ENCODE data around the gene SHROOM2.

DNA sequence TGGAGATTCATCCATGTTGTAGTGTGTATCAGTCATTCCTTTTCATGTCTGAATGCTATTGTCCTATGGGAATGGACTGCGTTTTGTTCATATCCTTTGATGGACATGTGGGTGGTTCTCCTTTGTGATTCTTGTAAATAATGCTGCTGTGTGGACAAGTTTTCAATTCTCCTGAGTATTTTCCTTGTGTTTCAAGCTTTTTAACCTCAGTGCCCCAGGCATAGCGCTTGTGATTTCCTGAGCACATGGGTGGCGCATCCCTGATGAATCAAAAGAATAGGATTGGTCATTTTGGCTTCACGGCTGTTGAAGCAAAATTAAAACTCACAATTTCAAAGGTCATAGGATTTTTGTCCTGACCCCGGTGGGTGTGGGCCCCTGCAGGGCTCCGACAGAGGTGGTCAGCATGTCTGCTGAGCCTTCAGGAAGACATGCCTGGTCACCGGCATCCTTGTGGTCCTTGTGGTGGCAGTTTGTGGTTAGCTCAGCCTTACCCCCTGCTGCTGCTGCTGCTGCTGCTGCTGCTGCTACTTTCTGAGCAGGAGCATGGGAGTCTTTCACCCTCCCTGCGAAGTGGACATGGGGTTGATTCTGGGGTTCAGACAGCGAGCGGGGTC lies 30.0 kb downstream of the SHROOM2 start:
- TF ChIP-seq, protein P1, sequence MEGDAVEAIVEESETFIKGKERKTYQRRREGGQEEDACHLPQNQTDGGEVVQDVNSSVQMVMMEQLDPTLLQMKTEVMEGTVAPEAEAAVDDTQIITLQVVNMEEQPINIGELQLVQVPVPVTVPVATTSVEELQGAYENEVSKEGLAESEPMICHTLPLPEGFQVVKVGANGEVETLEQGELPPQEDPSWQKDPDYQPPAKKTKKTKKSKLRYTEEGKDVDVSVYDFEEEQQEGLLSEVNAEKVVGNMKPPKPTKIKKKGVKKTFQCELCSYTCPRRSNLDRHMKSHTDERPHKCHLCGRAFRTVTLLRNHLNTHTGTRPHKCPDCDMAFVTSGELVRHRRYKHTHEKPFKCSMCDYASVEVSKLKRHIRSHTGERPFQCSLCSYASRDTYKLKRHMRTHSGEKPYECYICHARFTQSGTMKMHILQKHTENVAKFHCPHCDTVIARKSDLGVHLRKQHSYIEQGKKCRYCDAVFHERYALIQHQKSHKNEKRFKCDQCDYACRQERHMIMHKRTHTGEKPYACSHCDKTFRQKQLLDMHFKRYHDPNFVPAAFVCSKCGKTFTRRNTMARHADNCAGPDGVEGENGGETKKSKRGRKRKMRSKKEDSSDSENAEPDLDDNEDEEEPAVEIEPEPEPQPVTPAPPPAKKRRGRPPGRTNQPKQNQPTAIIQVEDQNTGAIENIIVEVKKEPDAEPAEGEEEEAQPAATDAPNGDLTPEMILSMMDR (optimal IDR thresholded peaks at IDR 0.05 in 1 of 3, IDR thresholded peaks at IDR 0.05 in 1 of 3, conservative IDR thresholded peaks at IDR 0.05 in 1 of 3; ENCODE audit: extremely low read depth in 1 of 3, insufficient read depth in 2 of 3, low read length in 3 of 3), result no peak
- no peak for TF ChIP-seq EZH2 (IDR thresholded peaks at IDR 0.05; ENCODE audit: low read length)

All from keratinocyte (primary cell).